ENCODE data around the gene NAT10. TPM values are rescaled to one million over a fixed set of nuclear protein-coding genes. Genes with fewer than 3 reads are reported as not detected.
"Not testable (repeated sequence)": the region's sequence is repeated elsewhere in the genome, so short reads cannot be mapped to it uniquely, and the experiment has no call there.

The NAT10 gene
- polyA plus RNA-seq, 1 of the 3 experiments (the other 2 are of a cell fraction): 31.0 TPM

GRCh38 chr11:34180040-34180813 lies 74.8 kb downstream of the NAT10 start:
- Histone ChIP-seq H3K4me2 (no peak overlapping the region), H3K27ac (ENCODE audit: low read depth in 2 of 2, low read length in 1 of 2) (no peak overlapping the region), H3K9me2 (no peaks in the 10 kb centered on the region), H3K4me3 (ENCODE audit: low read depth in 2 of 2, low read length in 1 of 2) (no peak overlapping the region), H4K20me1 (ENCODE audit: insufficient read depth) (no peaks in the 10 kb centered on the region), H3K4me1 (ENCODE audit: control insufficient read depth in 1 of 2, insufficient read depth in 2 of 2, low read depth in 1 of 2, low read length in 1 of 2) (peaks cover 5 to 13% of the 10 kb centered on the region in 2 experiments; a peak in 2 of 4 replicates), H3F3A (replicated peaks; ENCODE audit: insufficient read depth) (no peaks in the 10 kb centered on the region), H3K27me3 (ENCODE audit: insufficient read depth) (no peaks in the 10 kb centered on the region), H3K9me3 (no peaks in the 10 kb centered on the region), H3K79me2 (ENCODE audit: insufficient read depth) (no peaks in the 10 kb centered on the region), H3K36me3 (replicated peaks in 1 of 2; ENCODE audit: control insufficient read depth in 1 of 2, insufficient read depth in 2 of 2, low read length in 1 of 2) (no peaks in the 10 kb centered on the region), H2AFZ (ENCODE audit: low read depth) (no peak overlapping the region), H3K9ac (no peak overlapping the region)
- WGBS (ENCODE audit: low lambda C conversion rate): 83% methylated on average over 6 of the region's 6 CpGs
- TF ChIP-seq RFX5 (IDR thresholded peaks at IDR 0.05; ENCODE audit: low read length) (no peak), RCOR1 (IDR thresholded peaks at IDR 0.05; ENCODE audit: low read length) (no peak), TCF12 (IDR thresholded peaks at IDR 0.05) (no peak), GABPA (IDR thresholded peaks at IDR 0.05; ENCODE audit: low read depth) (no peak), SMC3 (IDR thresholded peaks at IDR 0.05; ENCODE audit: low read depth, low read length) (no peak), YY1 (IDR thresholded peaks at IDR 0.05; ENCODE audit: low read depth) (no peak), TEAD4 (IDR thresholded peaks at IDR 0.05; ENCODE audit: borderline replicate concordance, insufficient read depth) (no peak), RXRA (IDR thresholded peaks at IDR 0.05; ENCODE audit: borderline replicate concordance, low read depth) (no peak), FOSL2 (IDR thresholded peaks at IDR 0.05; ENCODE audit: borderline replicate concordance, low read depth) (no peak)
- TF ChIP-seq, protein P1, sequence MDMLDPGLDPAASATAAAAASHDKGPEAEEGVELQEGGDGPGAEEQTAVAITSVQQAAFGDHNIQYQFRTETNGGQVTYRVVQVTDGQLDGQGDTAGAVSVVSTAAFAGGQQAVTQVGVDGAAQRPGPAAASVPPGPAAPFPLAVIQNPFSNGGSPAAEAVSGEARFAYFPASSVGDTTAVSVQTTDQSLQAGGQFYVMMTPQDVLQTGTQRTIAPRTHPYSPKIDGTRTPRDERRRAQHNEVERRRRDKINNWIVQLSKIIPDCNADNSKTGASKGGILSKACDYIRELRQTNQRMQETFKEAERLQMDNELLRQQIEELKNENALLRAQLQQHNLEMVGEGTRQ (IDR thresholded peaks at IDR 0.05; ENCODE audit: borderline replicate concordance, low read depth, low read length): no peak
- TF ChIP-seq, protein P2, sequence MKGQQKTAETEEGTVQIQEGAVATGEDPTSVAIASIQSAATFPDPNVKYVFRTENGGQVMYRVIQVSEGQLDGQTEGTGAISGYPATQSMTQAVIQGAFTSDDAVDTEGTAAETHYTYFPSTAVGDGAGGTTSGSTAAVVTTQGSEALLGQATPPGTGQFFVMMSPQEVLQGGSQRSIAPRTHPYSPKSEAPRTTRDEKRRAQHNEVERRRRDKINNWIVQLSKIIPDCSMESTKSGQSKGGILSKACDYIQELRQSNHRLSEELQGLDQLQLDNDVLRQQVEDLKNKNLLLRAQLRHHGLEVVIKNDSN (IDR thresholded peaks at IDR 0.05; ENCODE audit: borderline replicate concordance, low read depth): no peak
- no peak for DNase-seq
- ChIA-PET CTCF (interaction anchor here (0.9 to 12.0 kb wide), 5 partner anchors 10 to 183 kb away, joined by 3 to 240 read pairs (median 4); partner anchors contain the start of gene ABTB2), POLR2A (interaction anchor here (1.0 kb wide), 1 partner anchor 177 kb away, joined by 3 read pairs; the partner anchor contains the start of gene ABTB2)

- WGBS (ENCODE audit: low lambda C conversion rate): 86% methylated on average over 5 of the region's 5 CpGs
- H3K9ac ChIP-seq; H3K36me3 ChIP-seq (replicated peaks in 1 of 2; ENCODE audit: control insufficient read depth in 1 of 2, insufficient read depth in 2 of 2, low read length in 1 of 2); H3K9me2 ChIP-seq; H3K4me3 ChIP-seq (ENCODE audit: low read depth in 2 of 2, low read length in 1 of 2); H3F3A ChIP-seq (replicated peaks; ENCODE audit: insufficient read depth); H3K4me2 ChIP-seq; POLR2A ChIA-PET; H2AFZ ChIP-seq (ENCODE audit: low read depth); H4K20me1 ChIP-seq (ENCODE audit: insufficient read depth); H3K79me2 ChIP-seq (ENCODE audit: insufficient read depth); H3K9me3 ChIP-seq; H3K27ac ChIP-seq (ENCODE audit: low read depth in 2 of 2, low read length in 1 of 2); DNase-seq; H3K27me3 ChIP-seq (ENCODE audit: insufficient read depth): not testable (repeated sequence)
- H3K4me1 ChIP-seq (ENCODE audit: control insufficient read depth in 1 of 2, insufficient read depth in 2 of 2, low read depth in 1 of 2, low read length in 1 of 2): peaks cover 5 to 13% of the 10 kb centered on the region in 2 experiments; a peak in 2 of 4 replicates
- CTCF ChIA-PET: interaction anchor here (0.9 to 12.0 kb wide), 3 partner anchors 16 to 184 kb away, joined by 3 to 240 read pairs (median 4); partner anchors contain the start of gene ABTB2
Measured at GRCh38 chr11:34180814-34181165, 75.4 kb downstream of the NAT10 start.

Data from SK-N-SH (cell line).